Measurements from ENCODE around the gene SHROOM1.

Gene SHROOM1

DNA sequence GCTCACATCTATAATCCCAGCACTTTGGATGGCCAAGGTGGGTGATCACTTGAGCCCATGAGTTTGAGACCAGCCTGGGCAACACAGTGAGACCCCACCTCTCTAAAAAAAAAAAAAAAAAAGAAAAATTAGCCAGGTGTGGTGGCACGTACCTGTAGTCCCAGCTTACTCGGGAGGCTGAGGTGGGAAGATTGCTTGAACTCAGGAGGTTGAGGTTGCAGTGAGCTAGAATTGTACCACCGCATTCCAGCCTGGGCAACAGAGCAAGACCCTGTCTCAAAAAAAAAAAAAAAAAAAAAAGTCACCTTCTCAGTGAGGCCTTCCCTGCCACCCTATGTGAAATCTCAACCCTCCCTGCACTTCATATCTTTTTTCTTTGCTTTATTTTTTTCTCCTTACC, 39.4 kb downstream of the SHROOM1 start:
- TF ChIP-seq, protein P1, sequence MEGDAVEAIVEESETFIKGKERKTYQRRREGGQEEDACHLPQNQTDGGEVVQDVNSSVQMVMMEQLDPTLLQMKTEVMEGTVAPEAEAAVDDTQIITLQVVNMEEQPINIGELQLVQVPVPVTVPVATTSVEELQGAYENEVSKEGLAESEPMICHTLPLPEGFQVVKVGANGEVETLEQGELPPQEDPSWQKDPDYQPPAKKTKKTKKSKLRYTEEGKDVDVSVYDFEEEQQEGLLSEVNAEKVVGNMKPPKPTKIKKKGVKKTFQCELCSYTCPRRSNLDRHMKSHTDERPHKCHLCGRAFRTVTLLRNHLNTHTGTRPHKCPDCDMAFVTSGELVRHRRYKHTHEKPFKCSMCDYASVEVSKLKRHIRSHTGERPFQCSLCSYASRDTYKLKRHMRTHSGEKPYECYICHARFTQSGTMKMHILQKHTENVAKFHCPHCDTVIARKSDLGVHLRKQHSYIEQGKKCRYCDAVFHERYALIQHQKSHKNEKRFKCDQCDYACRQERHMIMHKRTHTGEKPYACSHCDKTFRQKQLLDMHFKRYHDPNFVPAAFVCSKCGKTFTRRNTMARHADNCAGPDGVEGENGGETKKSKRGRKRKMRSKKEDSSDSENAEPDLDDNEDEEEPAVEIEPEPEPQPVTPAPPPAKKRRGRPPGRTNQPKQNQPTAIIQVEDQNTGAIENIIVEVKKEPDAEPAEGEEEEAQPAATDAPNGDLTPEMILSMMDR (IDR thresholded peaks at IDR 0.05; ENCODE audit: insufficient read depth, missing control alignments) = no peak
- FAIRE-seq (no peak), DNase-seq (ENCODE audit: insufficient read length, low spot score) (no peak)

DNA sequence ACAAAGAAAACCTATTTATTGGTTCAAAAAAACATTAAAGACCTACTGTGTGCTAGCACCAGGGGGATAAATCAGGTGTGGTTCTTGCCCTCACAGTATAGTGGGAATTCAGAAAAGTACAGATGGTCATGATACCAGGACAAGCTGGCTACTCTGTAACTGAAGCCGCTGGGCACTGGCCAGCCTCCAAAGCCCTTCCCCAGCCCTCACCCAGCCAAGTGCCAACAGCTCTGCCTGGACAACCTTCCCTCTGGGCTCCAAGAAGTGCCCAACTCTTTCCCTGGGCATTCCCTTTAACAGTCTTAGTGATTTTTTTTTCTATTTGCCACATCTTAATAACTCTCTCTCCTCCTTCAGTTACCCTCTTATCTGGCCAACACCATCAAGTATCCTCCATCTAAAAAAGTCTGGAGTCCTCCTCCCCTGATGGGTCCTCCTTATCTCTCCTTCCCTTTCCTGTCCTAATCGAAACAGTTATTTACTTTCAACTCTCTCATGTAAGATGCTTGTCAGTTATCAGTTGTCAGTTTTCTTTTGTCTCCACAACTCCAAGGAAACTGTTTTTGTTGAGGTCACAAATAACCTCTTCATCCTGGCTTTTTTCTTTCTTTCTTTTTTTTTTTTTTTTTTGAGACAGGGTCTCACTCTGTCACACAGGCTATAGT, 40.1 kb downstream of the SHROOM1 start:
- no peak for DNase-seq (ENCODE audit: insufficient read length, low spot score)
- FAIRE-seq = no peak
- TF ChIP-seq, protein P1 (IDR thresholded peaks at IDR 0.05; ENCODE audit: insufficient read depth, missing control alignments) = no peak

DNA sequence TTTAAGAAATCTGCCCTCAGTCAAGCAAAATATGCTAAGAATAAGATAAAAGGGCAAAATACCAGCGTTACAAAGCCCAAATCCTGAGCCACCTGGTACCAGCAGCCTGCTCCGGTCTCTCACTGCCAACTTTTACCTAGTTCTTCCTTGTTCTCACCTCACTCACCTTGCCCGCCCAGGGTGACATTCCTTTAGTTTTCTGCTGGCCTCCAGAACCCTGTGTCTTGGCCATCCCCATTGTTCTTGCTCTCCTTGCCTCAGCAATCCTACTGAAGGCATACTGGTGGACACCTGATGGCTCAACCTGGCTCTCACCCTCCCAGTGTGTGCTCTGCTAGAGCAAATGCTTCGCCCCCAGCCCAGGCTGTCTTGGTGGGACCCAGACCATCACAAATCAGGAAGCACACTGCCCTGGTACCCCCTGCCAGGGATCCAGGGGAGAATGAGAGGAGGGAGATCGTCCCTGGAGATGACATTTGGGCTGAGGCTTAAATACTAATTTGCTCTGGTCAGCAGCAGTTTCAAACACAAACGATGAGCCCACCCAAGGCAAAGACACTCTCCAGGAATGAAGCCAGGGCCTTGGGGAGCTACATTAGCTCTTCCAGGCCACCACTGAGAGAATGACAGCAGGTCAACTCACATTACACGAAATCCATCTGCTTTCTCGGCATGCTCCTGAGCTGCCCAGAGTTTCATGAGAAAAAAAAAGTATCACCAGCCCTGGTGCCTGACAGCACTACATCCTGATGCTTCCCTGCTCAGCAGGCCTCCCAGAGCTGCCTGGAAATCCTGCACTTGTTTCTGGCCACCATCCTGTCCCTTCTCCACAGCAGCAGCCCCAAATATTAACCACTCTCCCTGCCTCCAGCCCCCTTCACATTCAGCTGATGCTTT, 41.2 kb downstream of the SHROOM1 start:
- TF ChIP-seq, protein P1 (IDR thresholded peaks at IDR 0.05; ENCODE audit: insufficient read depth, missing control alignments) = no peak
- DNase-seq (ENCODE audit: insufficient read length, low spot score) (no peak), FAIRE-seq (no peak)

DNA sequence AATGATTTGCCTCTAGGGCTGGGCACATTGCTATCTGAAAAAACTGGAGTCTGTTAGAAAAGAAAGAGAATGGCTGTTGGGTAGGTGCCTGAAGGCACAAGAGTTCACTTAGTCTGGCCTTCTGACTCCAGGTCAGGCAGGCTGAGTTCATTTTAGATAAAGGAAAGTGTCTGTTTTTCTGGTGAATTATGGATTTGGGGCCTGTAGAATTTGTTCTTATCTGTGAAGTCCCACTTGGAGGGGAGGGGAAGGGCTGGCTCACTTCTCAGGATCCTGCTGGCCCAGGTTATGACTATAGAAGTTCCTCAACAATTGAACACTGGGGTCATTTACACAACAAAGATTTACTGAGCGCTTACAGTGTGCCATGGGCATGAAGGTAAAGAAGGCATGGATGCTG, 41.9 kb downstream of the SHROOM1 start:
- TF ChIP-seq, protein P1 (IDR thresholded peaks at IDR 0.05; ENCODE audit: insufficient read depth, missing control alignments) = no peak
- FAIRE-seq (no peak), DNase-seq (ENCODE audit: insufficient read length, low spot score) (no peak)

DNA sequence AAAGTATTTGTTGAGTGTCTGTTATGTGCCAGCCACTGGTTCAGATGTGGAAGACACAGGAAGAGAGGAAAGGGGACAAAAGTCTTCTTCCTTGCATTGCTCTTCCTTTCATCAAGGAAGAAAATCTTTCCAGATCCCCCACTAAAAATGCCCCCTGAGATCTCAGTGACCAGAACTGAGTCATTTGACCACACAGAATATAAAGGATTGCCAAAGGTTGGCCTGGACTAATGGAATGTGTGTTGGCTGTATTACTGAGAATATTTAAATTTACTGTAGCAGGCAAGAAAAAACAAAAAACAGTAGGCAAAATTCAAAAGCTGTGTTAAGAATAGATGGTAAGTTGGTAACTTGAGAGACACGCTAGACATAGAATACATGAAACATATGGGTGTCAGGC, 43.4 kb downstream of the SHROOM1 start:
- TF ChIP-seq, protein P1 (IDR thresholded peaks at IDR 0.05; ENCODE audit: insufficient read depth, missing control alignments) = no peak
- FAIRE-seq (no peak), DNase-seq (ENCODE audit: insufficient read length, low spot score) (no peak)

DNA sequence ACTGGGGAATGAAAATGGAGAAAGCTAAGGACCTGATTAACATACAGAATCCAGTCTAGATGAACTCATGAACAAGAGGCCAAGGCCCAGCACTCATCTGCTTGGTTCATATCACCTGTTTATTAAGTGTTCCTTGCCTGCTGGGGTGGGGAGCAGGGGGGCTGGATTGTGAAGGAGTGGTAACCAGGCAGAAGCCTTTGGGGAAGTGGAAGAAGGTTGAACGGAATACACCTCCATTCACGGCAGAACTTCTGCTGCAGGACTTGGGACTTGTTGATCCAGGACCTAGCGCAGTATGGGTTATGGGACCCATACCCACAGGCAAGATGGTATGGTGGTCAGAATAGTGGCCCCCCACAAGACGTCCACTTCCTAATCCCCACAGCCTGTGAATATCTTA, 44.6 kb downstream of the SHROOM1 start:
- TF ChIP-seq, protein P1 (IDR thresholded peaks at IDR 0.05; ENCODE audit: insufficient read depth, missing control alignments) = no peak
- DNase-seq (ENCODE audit: insufficient read length, low spot score) (no peak), FAIRE-seq (no peak)

DNA sequence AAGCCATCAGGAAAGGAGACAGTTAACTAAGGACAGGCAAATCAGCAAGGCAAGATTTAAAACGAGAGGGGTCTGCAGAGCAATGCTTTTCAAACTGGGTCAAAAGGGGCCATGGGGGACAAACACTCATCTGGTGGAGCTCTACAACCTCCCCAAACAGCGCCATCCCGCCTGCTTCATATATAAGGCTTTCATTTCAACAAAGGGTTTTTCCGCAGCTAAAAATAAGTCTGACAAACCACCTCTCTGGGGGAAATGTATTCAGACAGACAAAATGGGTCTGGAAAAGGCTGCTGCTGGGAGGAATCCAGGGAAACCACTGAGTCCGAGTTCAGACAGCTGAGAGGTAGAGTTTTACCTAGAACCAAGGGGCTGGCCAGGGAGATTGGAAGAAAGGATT, 45.1 kb downstream of the SHROOM1 start:
- DNase-seq (ENCODE audit: insufficient read length, low spot score) (no peak), FAIRE-seq (no peak)
- TF ChIP-seq, protein P1 (IDR thresholded peaks at IDR 0.05; ENCODE audit: insufficient read depth, missing control alignments) = no peak
